ENCODE data around the gene KAT2A. TPM values are rescaled to one million over a fixed set of nuclear protein-coding genes. Genes with fewer than 3 reads are reported as not detected.
A peak's percentile ranks its signal among the peaks of the same experiment; 100 is the strongest.

Gene KAT2A
- total RNA-seq, 1 experiment from 2014 or later = 12.9 TPM

DNA sequence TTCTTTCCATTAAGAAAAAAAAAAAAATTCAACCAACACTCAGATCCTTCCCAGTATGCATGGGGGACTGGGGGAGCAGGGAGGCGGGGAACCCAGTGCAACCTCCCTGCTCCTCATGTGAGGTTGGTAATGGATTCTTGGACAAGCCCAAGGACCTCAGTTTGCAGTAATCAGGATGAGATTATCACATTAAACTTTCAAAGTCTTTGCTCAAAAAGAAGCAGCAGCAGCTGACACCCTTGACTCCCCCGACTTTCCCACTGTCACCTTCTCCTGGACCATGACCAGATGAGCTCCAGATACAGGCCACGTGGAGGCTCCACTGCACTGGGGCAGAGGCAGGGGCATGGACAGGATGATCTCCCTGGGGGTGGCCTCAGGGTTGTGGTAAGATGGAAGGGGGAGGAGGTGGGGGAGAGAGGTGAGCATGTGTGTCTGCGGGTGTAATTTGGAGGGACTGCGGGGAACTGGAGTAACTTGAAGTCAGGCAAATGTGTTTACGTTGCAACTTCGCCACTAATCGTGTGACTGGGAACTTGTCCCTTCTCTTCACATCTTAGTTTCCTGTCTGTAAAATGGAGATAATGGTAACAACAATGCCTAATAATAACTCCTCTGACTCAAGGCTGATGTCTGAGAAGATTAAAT is 42.6 kb downstream of the KAT2A start:
- no peak for DNase-seq (ENCODE audit: low read depth, low spot score)
- in situ Hi-C loops (cut with HindIII; ENCODE audit: low pct_unique_long_range_greater_than_20kb, low sequenced_read_pairs) = no loop called here

DNA sequence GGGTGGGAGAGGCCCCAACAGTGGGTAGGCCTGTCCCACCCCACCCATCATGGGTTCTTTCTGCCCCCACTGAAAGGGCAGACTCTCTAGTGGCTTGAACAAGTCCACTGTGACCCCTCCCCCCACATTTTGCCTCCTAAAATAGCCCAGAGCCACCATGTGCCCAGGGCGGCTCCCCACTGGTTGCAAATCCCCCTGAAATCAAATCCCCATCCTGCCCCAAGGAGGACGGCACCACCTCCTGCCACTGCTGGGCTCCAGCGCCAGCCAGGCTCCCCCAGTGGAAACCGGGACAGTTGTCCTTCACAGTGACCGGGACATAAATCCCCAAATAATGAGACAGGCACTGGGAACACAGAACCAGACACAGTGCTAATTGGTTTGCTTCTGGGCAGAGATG is 43.4 kb downstream of the KAT2A start:
- no peak for DNase-seq (ENCODE audit: low read depth, low spot score)
- in situ Hi-C loops (cut with HindIII; ENCODE audit: low pct_unique_long_range_greater_than_20kb, low sequenced_read_pairs) = no loop called here

DNA sequence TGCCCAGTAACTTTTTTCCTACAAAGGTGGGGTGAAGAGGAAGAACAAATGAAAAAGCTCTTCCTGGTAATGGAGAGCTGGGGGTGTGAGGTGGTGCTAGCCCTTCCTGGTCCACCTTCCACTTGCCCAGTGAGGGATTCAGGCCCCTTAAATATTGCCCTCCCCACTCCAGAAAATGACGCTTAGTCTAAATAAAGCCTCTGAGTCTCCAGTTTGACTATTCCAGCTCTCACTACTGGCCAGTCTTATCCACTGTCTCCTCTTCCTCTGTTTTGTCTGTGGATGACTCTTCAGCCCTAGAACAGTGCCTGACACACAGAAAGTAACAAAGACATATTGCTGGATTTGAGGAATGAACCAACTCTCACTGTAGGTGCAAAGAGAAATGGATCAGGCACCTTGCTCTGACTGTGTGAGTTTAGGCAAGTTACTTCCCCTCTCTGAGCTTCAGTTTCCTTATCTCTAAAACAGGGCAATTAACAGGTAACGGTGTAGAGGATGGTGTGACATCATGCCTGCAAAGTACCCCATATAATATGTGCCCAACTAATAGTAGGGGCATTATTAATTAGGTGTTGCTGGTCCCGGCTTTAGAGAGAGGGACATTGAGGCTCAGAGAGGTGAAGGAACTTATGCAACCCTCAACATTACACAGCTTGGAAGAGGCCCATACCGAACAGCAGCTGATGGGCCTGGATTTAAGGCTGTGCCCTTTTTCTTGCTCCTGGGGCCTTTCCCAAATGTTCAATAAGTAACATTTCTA is 44.2 kb downstream of the KAT2A start:
- in situ Hi-C loops (cut with HindIII; ENCODE audit: low pct_unique_long_range_greater_than_20kb, low sequenced_read_pairs) = no loop called here
- DNase-seq (ENCODE audit: low read depth, low spot score) = no peak

DNA sequence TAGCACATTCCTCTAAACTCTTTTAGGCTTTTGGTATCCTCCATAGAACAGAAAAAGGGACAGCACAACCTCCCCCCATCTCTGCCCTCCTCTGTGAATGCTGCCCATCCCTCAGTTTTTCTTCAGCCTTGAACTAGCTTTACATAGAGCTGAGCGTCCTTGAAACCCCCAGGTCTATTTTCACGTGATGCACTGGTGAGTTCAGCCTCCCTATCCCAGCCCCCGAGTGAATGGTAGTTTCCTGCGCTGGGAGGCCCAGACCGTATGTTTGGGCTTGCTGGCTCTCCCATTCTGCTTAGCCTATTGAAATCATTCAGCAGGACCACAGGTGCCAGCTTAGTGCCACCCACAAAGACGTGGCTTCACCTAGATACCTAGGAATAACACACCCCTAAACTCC is 45.4 kb downstream of the KAT2A start:
- in situ Hi-C loops (cut with HindIII; ENCODE audit: low pct_unique_long_range_greater_than_20kb, low sequenced_read_pairs) = no loop called here
- DNase-seq (ENCODE audit: low read depth, low spot score) = no peak

DNA sequence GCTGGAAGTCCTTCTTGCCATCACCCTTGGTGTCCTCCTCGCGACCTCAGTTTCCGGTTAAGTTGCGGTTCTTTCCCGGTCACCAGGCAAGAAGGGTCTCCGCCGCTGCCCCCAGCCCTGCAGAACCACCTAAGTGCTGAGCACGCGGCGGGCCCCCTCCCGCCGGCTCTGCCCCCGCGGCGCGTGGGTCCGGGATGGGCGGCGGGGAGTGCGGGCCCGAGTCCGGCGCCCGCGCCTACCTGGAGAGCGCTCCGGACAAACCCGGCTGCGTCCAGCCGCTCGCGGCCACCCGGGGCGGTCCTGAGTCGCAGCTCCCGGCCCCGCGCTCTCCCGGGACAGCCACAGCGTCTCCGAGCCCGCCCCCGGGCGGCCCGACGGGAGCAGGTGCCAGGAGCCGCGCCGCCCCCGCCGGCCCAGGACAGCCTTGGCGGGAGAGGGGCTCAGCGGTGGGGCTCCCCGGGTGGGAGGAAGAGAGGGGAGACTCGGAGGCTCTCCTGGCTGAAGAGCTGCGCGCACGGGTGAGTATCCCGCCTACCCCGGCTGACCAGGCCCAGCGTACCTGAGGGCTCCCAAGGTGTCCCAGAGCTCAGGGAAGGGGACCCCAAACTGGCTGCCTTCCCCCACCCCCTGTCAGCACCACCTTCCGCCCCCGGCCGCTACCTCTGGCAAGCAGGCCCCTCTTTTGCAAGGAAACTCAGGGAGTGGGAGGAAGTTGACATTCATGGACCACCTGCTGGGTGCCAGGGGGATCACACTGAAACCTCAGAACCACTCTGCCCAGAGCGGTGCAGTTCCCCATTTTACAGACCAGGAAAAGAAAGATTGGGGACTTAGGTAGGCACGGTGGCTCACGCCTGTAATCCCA is 48.6 kb downstream of the KAT2A start:
- in situ Hi-C loops (cut with HindIII; ENCODE audit: low pct_unique_long_range_greater_than_20kb, low sequenced_read_pairs) = no loop called here
- no peak for DNase-seq (ENCODE audit: low read depth, low spot score)

DNA sequence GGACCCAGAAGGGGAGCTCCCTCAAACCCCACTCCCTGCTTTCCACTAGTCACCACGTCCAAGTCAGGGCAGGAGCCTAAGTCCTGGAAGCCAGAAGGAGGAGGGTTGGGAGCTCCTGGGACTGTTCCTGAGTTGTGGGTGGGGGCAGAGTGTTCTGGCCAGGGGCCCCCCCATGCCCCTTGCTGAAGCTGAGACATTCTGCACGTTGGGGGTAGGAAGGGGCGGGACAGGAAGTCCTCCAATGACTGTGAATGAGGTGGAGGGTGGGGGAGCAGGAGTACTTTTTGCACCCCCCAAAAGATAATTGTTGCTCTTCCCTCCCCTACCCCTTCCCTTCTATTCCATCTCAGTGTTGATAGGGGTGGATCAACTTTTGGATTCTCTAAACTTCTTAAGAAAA is 49.4 kb downstream of the KAT2A start:
- DNase-seq (ENCODE audit: low read depth, low spot score) = no peak
- in situ Hi-C loops (cut with HindIII; ENCODE audit: low pct_unique_long_range_greater_than_20kb, low sequenced_read_pairs) = no loop called here

DNA sequence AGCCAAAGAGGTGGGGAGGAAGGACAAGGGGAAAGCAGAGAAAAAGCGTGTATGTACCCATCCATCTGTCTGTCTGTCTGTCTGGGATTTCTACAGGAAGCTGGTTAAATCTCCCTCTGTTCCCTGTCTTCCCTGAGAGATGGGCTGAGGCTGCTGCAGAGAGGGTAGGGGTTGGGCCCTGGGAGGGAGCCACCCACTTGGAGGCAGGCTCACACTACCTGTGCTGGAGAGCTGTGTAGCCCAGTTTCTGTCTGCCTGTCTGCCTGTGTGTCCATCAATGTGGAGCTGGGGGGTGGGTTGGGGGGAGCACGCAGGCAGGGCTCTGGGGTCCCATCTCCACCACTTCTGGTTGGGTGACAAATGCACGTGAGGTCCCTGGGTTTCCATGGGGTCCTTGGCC is 52.2 kb downstream of the KAT2A start:
- in situ Hi-C loops (cut with HindIII; ENCODE audit: low pct_unique_long_range_greater_than_20kb, low sequenced_read_pairs) = no loop called here
- no peak for DNase-seq (ENCODE audit: low read depth, low spot score)

DNA sequence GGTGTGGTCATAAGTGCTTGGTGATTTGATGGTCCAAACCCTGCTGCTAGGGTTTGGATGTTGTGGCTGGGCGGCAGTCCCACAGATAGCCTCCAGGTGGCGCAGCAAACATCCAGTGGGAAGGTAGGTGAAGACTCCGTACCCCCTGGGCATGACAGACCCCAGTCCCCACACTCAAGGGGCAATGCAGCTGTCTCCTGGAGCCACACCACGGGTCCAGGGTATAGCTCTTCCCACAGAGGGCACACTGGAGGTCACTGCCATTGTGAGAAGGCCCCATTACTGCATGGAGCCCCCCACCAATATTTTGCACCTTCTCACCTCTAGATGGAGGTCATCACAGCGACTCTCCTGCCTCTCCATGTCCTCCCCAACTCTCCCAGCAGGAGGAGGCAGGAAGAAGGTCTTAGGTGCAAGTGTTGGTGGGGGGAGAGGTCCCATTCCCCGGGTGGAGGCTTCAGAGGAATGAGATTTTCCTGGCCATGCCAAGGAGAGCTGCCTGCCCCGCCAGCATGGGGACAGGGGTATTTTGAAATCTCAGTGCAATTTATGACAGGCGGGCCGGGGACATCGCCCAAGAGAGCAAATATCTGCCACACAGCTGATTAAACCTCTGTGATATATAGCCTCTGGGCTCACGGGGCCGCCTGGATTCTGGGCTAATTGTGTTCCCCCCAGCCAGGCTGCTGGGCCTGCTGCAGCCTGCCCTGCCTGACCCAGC is 53.6 kb downstream of the KAT2A start:
- peak; percentile 74 for DNase-seq (ENCODE audit: low read depth, low spot score)
- in situ Hi-C loops (cut with HindIII; ENCODE audit: low pct_unique_long_range_greater_than_20kb, low sequenced_read_pairs) = no loop called here

DNA sequence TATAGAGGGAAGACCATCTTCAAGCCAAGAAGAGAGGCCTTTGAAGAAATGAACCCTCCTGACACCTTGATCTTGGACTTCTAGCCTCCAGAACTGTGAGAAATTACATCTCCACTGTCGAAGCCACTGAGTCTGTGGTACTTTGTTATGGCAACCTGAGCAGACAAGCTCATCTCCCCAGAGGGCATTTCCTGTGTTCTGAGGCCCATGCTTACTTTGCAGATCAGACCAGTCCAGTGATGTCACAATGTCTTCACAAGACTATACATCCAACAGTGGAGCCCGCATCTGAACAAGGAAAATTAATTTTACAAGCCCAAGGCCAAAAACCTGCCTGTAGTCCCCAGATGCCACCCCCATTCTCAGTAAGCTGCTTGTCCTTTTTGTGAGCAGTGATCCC is 56.0 kb downstream of the KAT2A start:
- in situ Hi-C loops (cut with HindIII; ENCODE audit: low pct_unique_long_range_greater_than_20kb, low sequenced_read_pairs) = no loop called here
- no peak for DNase-seq (ENCODE audit: low read depth, low spot score)

Other genes starting within 250 kb of the KAT2A start
- 112 and 113 TPM in 2 replicates for gene ACLY, start 202.4 kb downstream of the KAT2A start, total RNA-seq (2014; rRNA removed; shearing (Covaris generic))
- gene ODAD4, start 190.8 kb downstream of the KAT2A start, total RNA-seq (2014; rRNA removed; shearing (Covaris generic)) = 0.98 and 1.3 TPM in 2 replicates
- 103 and 104 TPM in 2 replicates for gene CNP, start 154.6 kb downstream of the KAT2A start, total RNA-seq (2014; rRNA removed; shearing (Covaris generic))
- gene DNAJC7, start 103.9 kb downstream of the KAT2A start, total RNA-seq (2014; rRNA removed; shearing (Covaris generic)) = 81.1 and 85.9 TPM in 2 replicates
- 25.8 and 32.6 TPM in 2 replicates for gene NKIRAS2, start 101.3 kb downstream of the KAT2A start, total RNA-seq (2014; rRNA removed; shearing (Covaris generic))
- 0.40 and 0.85 TPM in 2 replicates for gene C17orf113, start 70.8 kb downstream of the KAT2A start, total RNA-seq (2014; rRNA removed; shearing (Covaris generic))
- 0.19 and 0.45 TPM in 2 replicates for gene ZNF385C, start 22.9 kb downstream of the KAT2A start, total RNA-seq (2014; rRNA removed; shearing (Covaris generic))
- gene DHX58, start 8.7 kb downstream of the KAT2A start, total RNA-seq (2014; rRNA removed; shearing (Covaris generic)) = 5.8 and 7.0 TPM in 2 replicates
- gene HSPB9, start 1.4 kb upstream of the KAT2A start, total RNA-seq (2014; rRNA removed; shearing (Covaris generic)) = not detected in 2 replicates
- 166 and 195 TPM in 2 replicates for gene RAB5C, start 33.6 kb upstream of the KAT2A start, total RNA-seq (2014; rRNA removed; shearing (Covaris generic))
- 0.18 and 0.24 TPM in 2 replicates for gene KCNH4, start 59.8 kb upstream of the KAT2A start, total RNA-seq (2014; rRNA removed; shearing (Covaris generic))
- gene HCRT, start 64.1 kb upstream of the KAT2A start, total RNA-seq (2014; rRNA removed; shearing (Covaris generic)) = not detected in 2 replicates
- 24.7 and 28.4 TPM in 2 replicates for gene GHDC, start 73.1 kb upstream of the KAT2A start, total RNA-seq (2014; rRNA removed; shearing (Covaris generic))
- gene STAT5B, start 155.0 kb upstream of the KAT2A start, total RNA-seq (2014; rRNA removed; shearing (Covaris generic)) = 33.4 and 37.2 TPM in 2 replicates
- 2.9 and 3.5 TPM in 2 replicates for gene STAT5A, start 167.1 kb upstream of the KAT2A start, total RNA-seq (2014; rRNA removed; shearing (Covaris generic))

All from SK-MEL-5 (cell line).